ENCODE results near the gene RAD51C.

DNA sequence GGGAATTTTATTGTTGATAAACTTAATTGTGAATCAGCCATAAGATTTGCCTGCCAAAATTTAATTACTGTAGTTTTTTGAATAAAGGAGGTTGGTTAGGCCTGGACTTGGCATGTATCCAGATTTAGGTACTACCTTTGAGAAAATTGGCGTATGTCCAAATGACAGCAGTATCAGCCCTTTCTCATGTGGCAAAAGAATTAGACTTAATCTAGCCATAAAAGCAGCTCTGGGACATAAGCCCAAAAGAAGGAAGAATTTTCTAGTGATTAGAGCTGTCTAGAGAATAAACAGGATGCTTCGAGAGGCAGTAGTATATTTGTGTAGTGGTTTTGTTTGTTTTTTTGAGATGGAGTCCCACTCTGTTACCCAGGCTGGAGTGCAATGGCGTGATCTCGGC, 91.0 kb downstream of the RAD51C start:
- TF ChIP-seq, protein P1, sequence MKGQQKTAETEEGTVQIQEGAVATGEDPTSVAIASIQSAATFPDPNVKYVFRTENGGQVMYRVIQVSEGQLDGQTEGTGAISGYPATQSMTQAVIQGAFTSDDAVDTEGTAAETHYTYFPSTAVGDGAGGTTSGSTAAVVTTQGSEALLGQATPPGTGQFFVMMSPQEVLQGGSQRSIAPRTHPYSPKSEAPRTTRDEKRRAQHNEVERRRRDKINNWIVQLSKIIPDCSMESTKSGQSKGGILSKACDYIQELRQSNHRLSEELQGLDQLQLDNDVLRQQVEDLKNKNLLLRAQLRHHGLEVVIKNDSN (CRISPR knock-in tag; IDR thresholded peaks at IDR 0.05), result no peak
- TF ChIP-seq EZH2 (IDR thresholded peaks at IDR 0.05; ENCODE audit: borderline replicate concordance, low read depth, low read length) (no peak), MXI1 (IDR thresholded peaks at IDR 0.05; ENCODE audit: low read depth, low read length) (no peak), NUFIP1 (IDR thresholded peaks at IDR 0.05; ENCODE audit: partially characterized antibody) (no peak), REST (IDR thresholded peaks at IDR 0.05; ENCODE audit: borderline replicate concordance) (no peak), REST (CRISPR knock-in tag; IDR thresholded peaks at IDR 0.05; ENCODE audit: low read depth) (no peak), CEBPB (tag; IDR thresholded peaks at IDR 0.05) (no peak)
- TF ChIP-seq, protein P2, sequence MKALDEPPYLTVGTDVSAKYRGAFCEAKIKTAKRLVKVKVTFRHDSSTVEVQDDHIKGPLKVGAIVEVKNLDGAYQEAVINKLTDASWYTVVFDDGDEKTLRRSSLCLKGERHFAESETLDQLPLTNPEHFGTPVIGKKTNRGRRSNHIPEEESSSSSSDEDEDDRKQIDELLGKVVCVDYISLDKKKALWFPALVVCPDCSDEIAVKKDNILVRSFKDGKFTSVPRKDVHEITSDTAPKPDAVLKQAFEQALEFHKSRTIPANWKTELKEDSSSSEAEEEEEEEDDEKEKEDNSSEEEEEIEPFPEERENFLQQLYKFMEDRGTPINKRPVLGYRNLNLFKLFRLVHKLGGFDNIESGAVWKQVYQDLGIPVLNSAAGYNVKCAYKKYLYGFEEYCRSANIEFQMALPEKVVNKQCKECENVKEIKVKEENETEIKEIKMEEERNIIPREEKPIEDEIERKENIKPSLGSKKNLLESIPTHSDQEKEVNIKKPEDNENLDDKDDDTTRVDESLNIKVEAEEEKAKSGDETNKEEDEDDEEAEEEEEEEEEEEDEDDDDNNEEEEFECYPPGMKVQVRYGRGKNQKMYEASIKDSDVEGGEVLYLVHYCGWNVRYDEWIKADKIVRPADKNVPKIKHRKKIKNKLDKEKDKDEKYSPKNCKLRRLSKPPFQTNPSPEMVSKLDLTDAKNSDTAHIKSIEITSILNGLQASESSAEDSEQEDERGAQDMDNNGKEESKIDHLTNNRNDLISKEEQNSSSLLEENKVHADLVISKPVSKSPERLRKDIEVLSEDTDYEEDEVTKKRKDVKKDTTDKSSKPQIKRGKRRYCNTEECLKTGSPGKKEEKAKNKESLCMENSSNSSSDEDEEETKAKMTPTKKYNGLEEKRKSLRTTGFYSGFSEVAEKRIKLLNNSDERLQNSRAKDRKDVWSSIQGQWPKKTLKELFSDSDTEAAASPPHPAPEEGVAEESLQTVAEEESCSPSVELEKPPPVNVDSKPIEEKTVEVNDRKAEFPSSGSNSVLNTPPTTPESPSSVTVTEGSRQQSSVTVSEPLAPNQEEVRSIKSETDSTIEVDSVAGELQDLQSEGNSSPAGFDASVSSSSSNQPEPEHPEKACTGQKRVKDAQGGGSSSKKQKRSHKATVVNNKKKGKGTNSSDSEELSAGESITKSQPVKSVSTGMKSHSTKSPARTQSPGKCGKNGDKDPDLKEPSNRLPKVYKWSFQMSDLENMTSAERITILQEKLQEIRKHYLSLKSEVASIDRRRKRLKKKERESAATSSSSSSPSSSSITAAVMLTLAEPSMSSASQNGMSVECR (CRISPR knock-in tag; IDR thresholded peaks at IDR 0.05), result no peak

All from K562 (cell line).